Upper lobe of right lung (tissue), 1 donor: ENCODE results near the gene CDRT4. TPM values are rescaled to one million over a fixed set of nuclear protein-coding genes. Genes with fewer than 3 reads are reported as not detected.
A peak's percentile ranks its signal among the peaks of the same experiment; 100 is the strongest.

Source experiments
- ATAC-seq: fragments of 200-7000 bp; cut with Tn5 transposase; one replicate; pipeline ENCODE4 v1.9.1; 2020; ENCODE audit warnings: mild to moderate bottlenecking, moderate library complexity
- DNase-seq: peaks from one replicate; pipeline ENCODE4 v3.0.0-alpha.2; 2020
- H3K27ac ChIP-seq: fragments of 200-600 bp; one replicate; pipeline ENCODE4 v1.8.0; 2022
- H3K27me3 ChIP-seq: fragments of 200-600 bp; one replicate; pipeline ENCODE4 v1.8.0; 2022; ENCODE audit warnings: mild to moderate bottlenecking
- H3K36me3 ChIP-seq: fragments of 200-600 bp; one replicate; pipeline ENCODE4 v1.8.0; 2022
- H3K4me1 ChIP-seq: fragments of 200-600 bp; one replicate; pipeline ENCODE4 v1.8.0; 2022
- H3K4me3 ChIP-seq: fragments of 200-600 bp; one replicate; pipeline ENCODE4 v1.8.0; 2022; ENCODE audit warnings: mild to moderate bottlenecking
- H3K9me3 ChIP-seq: fragments of 200-600 bp; one replicate; pipeline ENCODE4 v1.8.0; 2022
- intact Hi-C: fragments of 100-400 bp; cut with DNase I; formaldehyde crosslinking; loops from one replicate; pipeline ENCODE4 v1.11.0; 2022
- total RNA-seq: library from RNA; stranded (reverse); fragmentation: NEBNext Ultra II Directional; extraction: Animal tissue kit (Norgen Biotek cat#: 25700); gene quantifications from one replicate; pipeline ENCODE4 v1.2.1, GENCODE V29; 2021
- TF ChIP-seq, protein P1 (sequence below): fragments of 200-600 bp; IDR thresholded peaks from one replicate; pipeline ENCODE4 v1.8.0; 2022; ENCODE audit warnings: antibody characterized with exemption
- donor health status: DM: no; HTN: yes; CAD: no; lungs with severe emphysema.

Gene CDRT4
- total RNA-seq, 1 donor from 2014 or later, result 9.0 TPM

DNA sequence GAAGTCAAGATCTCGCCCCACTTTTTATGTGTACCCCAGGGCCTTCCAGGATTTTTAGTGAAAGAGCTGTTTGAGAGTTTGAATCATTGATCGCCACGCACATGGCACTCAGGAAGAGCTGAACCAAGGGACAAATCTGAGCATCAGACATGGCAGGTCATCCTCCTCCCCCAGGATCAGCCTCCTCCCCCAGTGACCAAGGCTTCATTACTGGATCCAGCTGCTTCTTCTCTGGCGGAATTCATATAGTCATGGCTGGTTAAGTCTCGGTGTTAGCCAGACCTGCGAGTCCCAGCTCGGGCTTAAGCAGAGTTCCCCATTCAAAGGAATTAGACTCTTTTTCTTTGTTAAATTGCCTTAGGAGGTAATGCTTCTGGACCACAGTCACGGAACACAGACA is 32.5 kb downstream of the CDRT4 start:
- H3K4me3 ChIP-seq, result no peak overlapping the region
- no peaks in the 10 kb centered on the region for H3K27me3 ChIP-seq
- TF ChIP-seq, protein P1, sequence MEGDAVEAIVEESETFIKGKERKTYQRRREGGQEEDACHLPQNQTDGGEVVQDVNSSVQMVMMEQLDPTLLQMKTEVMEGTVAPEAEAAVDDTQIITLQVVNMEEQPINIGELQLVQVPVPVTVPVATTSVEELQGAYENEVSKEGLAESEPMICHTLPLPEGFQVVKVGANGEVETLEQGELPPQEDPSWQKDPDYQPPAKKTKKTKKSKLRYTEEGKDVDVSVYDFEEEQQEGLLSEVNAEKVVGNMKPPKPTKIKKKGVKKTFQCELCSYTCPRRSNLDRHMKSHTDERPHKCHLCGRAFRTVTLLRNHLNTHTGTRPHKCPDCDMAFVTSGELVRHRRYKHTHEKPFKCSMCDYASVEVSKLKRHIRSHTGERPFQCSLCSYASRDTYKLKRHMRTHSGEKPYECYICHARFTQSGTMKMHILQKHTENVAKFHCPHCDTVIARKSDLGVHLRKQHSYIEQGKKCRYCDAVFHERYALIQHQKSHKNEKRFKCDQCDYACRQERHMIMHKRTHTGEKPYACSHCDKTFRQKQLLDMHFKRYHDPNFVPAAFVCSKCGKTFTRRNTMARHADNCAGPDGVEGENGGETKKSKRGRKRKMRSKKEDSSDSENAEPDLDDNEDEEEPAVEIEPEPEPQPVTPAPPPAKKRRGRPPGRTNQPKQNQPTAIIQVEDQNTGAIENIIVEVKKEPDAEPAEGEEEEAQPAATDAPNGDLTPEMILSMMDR, result no peak
- H3K4me1 ChIP-seq, result peaks cover 21% of the 10 kb centered on the region
- DNase-seq (no peak), ATAC-seq (no peak)
- peak overlapping the region; percentile 78 for H3K27ac ChIP-seq
- intact Hi-C loops, result no loop called here
- no peaks in the 10 kb centered on the region for H3K9me3 ChIP-seq
- no peaks in the 10 kb centered on the region for H3K36me3 ChIP-seq

DNA sequence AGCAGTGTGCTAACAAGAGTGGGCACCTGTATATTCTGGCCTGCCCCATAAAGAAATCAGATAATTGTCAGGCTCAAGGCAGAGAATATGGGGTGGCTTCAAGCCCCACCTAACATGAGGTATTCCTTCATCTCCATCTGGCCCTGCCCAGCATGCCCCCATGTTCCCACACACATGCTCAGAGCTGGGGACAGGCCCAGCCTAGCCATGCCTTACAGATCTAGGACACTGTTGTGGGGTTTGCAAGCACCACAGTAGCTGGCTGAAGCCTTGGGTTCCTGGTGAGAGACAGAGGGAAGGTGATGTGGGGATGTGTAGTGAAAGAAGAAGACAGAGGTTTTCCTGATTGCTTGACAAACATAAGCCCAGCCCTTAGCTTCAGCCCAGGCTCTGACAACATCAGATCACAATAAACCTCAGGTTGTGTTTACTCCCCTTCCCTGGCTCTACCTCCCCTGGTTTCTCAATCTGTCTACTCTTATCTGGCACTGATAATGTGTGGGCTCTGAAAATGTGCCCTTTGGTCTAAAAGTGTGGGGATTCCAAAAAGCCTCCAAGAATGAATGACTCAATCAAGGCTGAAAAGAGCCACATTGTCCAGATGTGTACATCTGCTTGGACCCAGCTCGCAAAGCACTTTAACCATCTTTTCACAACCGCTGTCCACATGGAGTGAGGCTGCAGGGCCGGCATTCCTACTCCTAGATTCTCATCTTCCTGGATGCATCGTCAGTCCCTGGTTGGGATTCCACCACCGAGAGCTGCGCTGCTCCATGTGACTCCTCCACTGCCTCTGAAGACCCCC is 34.4 kb downstream of the CDRT4 start:
- ATAC-seq, result peak; percentile 9
- peak overlapping the region; percentile 66 for H3K27ac ChIP-seq
- H3K4me3 ChIP-seq, result no peak overlapping the region
- DNase-seq, result no peak
- H3K27me3 ChIP-seq, result no peaks in the 10 kb centered on the region
- TF ChIP-seq, protein P1, result no peak
- H3K9me3 ChIP-seq, result no peaks in the 10 kb centered on the region
- H3K36me3 ChIP-seq, result no peaks in the 10 kb centered on the region
- intact Hi-C loops, result no loop called here
- H3K4me1 ChIP-seq, result peaks cover 21% of the 10 kb centered on the region

DNA sequence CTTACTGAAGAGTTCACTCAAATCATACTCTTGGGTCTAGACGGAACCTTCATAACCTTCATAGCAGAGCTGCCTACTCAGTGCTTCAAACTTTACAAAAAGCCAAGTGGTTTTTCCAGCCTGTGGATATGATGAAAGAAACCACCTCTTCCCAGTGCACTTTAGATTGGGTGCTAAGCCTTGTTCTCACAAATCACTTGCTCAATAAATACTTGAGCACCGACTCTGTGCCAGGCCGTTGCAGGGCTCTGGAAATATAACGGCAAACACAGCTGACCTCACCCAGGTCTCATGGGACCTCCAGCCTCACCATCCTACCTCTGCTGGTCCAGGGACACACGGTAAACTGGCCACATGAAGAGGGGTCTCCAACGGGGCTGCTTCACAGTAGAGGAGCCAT is 35.7 kb downstream of the CDRT4 start:
- Histone ChIP-seq H3K4me3 (no peak overlapping the region), H3K27ac (no peak overlapping the region)
- no peak for DNase-seq

DNA sequence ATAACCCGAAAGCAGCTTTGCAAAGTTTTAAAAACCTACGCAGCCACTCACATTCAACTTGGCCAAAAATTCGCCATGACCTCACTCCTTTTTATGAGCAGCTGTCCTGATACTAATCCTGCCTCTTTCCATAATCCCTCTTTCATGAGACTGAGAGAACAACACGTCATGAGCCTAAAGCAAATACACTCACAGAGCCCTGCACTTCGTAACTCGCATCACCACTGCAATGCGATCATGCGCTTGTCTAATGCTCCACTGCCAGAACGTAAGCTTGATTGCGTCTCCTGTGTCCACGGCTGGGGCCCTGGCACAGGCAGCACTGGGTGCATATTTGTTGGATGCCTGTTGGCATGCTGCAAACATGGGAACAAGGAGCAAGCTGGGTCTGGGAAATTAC is 36.2 kb downstream of the CDRT4 start:
- no peak overlapping the region for H3K4me3 ChIP-seq
- no peaks in the 10 kb centered on the region for H3K27me3 ChIP-seq
- H3K9me3 ChIP-seq, result no peaks in the 10 kb centered on the region
- H3K27ac ChIP-seq, result no peak overlapping the region
- DNase-seq (no peak), ATAC-seq (peak; percentile 18)
- TF ChIP-seq, protein P1, result no peak
- intact Hi-C loops, result no loop called here
- H3K36me3 ChIP-seq, result no peaks in the 10 kb centered on the region
- H3K4me1 ChIP-seq, result peaks cover 10% of the 10 kb centered on the region

More for the DNA sequence above, 35.7 kb downstream of the CDRT4 start:
- intact Hi-C loops, result no loop called here
- TF ChIP-seq, protein P1, result no peak
- no peaks in the 10 kb centered on the region for H3K9me3 ChIP-seq
- H3K36me3 ChIP-seq, result no peaks in the 10 kb centered on the region
- H3K27me3 ChIP-seq, result no peaks in the 10 kb centered on the region
- ATAC-seq, result peak; percentile 62
- H3K4me1 ChIP-seq, result peaks cover 16% of the 10 kb centered on the region

DNA sequence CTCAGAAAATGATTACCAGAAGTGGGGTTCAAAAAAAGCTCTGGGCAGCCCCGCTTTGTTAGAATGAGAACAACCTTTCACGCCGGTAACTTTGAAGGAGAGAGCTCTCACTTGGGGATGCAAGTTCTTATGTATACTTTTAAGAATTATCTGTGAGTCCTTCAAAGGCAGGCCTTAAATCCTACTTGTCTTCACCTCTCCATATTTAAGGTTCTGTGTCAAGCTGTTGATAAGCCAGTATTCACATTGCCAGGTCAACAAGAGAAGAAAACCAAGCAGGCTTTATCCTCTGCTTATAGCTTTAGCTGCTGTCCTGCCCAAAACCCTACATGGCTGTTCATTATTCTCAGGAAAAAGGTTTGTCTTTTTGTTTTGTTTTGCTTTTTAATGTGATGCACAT is 42.9 kb downstream of the CDRT4 start:
- no peak overlapping the region for H3K27ac ChIP-seq
- ATAC-seq, result no peak
- intact Hi-C loops, result no loop called here
- no peaks in the 10 kb centered on the region for H3K9me3 ChIP-seq
- DNase-seq, result no peak
- no peak overlapping the region for H3K4me3 ChIP-seq
- H3K4me1 ChIP-seq, result no peaks in the 10 kb centered on the region
- TF ChIP-seq, protein P1, result no peak
- no peaks in the 10 kb centered on the region for H3K36me3 ChIP-seq
- H3K27me3 ChIP-seq, result no peaks in the 10 kb centered on the region
